HG03103 (cell line): ENCODE data around the gene DUSP15.
"Not testable (repeated sequence)": the region's sequence is repeated elsewhere in the genome, so short reads cannot be mapped to it uniquely, and the experiment has no call there.

Experiments
- ATAC-seq: cut with Tn5 transposase; IDR thresholded peaks from one replicate; pipeline ENCODE4 v1.9.1; 2021; ENCODE audit warnings: low read depth; ENCODE audit not compliant: unreplicated experiment

The DUSP15 gene

DNA sequence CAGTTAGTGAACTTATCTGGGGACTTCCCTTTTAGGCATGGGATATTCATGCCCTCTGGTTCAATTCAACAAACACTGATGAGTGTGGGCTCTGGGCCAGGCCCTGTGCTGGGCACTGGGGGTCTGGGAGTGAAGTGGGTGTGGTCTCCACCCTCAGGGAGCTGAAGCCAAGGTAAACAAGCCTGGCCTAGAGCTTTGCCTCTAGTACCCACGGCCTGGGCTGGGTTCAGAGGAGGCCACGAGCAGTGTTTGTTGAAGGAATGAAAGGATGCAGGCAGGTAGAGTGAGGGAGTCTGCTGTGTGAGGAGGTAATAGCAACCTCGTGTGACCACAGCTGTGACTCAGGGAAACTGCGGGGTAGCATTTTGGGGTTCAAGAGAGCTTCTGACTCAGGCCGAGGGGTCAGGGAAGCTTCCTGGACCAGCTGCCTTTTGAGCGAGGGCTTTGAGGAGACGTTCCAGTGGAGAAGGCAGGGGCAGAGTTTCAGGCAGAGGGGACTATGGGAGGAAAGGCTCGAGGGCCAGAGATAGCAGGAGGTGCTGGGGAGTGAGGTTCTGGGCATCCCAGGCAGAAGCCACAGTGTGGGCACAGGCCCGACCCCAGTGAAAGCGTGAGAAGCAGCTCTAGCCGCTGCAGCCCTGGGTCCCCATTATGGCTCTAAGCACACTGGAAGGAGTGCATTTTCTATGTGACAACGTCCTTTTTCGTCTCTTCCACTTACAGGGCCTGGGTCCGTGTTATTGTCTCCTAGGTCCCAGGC, 45.6 kb downstream of the DUSP15 start:
- ATAC-seq, result no peak

DNA sequence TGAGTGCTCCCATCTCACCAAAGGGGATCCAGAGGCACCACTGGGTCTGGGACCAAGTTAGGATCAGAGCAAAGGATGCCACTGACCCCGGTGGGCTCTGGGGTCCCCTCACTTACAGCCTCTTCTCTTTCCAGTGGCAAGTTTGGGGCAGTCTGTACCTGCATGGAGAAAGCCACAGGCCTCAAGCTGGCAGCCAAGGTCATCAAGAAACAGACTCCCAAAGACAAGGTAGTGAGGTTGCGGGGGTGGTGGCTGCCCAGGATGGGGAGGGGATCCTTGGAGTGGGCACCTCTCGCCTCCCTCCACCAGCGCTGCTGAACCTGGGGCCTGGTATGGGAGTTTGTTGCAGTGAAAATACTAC, 46.2 kb downstream of the DUSP15 start:
- ATAC-seq, result no peak

DNA sequence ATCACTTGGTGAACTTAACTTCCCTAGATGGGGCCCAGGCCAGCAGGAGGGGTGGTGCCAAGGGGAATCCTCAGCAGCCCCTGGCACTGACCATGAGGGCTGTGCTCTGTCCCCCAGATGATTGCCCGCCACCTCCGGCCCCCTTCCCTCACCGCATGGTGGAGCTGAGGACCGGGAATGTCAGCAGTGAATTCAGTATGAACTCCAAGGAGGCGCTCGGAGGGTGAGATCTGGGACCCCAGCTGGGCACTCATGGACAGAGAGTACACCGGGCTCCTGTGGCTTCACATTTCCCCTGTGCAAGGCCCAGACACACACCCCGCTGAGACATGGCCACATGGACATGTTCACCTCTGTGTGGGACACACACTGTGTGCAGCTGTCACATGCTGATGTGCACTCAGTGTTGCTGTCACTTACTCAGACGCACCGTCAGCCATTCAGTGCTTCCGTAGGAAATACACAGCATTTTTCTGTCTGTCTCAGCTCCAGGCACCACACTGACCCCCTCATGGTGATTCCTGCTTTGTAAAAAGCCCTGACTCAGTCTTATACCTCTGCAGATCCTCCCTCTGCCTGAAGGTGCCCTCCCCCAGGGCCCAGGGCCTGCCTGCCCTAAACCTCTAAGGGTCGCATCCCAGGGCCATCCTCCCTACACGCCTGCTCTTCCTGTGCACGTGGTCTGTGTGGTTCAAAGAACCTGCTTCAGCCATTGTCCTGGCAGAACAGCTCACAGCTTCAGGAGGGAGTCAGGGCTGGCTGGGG, 46.8 kb downstream of the DUSP15 start:
- ATAC-seq, result no peak

DNA sequence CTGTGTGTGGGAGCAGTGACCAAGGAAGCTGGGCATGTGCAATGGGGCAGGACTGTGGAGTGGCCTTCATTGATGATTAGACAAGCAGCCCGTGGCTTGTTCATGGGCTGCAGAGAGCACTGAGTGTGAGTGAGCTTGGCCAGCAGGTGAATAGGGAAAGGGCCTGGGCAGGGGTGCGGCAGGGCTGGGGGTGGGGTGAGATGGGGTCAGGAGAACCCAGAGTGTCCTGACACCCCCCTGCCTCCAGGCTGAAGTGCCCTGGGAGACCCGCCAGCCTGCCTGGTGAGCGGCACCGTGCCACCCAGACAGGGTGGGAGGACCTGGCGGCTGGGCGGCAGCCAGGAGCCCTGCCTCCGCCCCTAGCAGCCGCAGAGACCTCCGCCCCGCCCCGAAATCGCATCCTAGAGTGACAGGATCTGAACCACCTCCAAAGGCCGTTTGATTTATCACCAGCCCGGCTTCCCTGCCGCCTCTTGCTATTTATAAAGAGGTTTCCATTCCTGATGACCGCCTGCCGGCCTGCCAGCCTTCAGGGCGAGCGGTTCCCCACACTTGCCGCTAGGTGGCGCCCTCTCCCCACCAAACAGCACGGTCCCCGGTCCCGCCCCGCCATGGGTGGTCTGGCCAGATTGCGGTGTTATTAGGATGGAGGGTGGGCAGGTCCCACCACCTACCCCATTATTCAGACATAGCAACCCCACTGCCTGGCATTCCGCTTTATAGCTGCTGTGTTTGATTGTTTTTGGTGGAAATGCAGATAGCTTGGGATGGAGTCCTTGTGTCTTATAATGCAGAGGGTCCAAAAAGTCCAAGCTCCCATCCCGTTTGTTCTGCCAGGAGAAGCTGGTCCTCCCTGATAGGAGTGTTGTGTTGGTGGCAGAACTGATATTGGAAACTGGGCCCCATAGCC, 47.7 kb downstream of the DUSP15 start:
- ATAC-seq, result no peak

DNA sequence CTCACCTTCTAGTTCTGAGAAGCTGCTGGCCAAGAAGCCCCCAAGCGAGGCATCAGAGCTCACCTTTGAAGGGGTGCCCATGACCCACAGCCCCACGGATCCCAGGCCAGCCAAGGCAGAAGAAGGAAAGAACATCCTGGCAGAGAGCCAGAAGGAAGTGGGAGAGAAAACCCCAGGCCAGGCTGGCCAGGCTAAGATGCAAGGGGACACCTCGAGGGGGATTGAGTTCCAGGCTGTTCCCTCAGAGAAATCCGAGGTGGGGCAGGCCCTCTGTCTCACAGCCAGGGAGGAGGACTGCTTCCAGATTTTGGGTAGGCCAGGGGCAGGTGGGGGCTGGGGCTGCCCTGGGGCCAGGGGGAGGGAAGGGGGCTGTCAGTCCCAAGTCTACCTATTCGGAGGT, 48.9 kb downstream of the DUSP15 start:
- ATAC-seq, result no peak

DNA sequence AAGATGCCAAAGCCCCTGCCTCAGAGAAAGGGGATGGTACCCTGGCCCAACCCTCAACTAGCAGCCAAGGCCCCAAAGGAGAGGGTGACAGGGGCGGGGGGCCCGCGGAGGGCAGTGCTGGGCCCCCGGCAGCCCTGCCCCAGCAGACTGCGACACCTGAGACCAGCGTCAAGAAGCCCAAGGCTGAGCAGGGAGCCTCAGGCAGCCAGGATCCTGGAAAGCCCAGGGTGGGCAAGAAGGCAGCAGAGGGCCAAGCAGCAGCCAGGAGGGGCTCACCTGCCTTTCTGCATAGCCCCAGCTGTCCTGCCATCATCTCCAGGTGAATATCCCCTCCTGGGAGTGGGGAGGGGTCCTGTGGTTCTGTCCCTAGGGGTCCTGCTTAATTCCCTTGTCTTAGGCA, 50.1 kb downstream of the DUSP15 start:
- ATAC-seq, result no peak

DNA sequence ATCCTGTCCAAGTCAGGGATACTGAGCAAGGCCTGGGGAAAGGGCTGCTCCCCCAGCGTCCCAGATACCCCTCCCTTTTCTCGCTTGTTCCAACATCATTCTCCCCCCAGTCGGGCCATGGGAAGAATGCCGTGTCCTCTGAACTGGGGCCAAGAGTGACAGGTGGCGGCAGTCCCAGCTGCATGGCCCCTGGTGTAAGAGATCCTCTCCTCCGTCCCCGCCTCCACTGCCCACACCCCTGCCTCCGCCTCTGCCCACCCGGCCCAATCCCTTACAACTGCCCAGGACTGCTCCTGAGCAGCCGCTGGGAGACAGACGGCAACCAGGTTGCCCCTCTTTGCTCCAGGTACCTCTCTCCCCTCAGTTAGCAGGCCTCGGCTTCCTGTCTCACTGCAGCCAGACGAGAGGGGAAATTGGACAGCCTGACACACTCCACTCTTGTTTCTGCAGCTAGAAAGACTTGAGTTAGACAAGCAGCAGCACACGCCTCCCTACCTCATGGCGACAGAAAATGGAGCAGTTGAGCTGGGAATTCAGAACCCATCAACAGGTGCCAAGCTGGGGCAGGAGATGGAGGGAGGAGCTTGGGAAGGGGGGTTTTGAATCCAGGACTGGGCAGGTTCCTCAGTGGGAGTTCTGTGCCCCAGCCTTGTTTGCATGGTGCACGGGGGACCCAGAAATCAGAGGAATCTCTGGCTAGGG, 51.1 kb downstream of the DUSP15 start, which contains the start of gene MYLK2:
Gene MYLK2, plus strand, starts transcription at position 274 of the 702 bp plus-strand sequence. Its CDS starts 225 bp downstream, at position 499.
- no peak for ATAC-seq

DNA sequence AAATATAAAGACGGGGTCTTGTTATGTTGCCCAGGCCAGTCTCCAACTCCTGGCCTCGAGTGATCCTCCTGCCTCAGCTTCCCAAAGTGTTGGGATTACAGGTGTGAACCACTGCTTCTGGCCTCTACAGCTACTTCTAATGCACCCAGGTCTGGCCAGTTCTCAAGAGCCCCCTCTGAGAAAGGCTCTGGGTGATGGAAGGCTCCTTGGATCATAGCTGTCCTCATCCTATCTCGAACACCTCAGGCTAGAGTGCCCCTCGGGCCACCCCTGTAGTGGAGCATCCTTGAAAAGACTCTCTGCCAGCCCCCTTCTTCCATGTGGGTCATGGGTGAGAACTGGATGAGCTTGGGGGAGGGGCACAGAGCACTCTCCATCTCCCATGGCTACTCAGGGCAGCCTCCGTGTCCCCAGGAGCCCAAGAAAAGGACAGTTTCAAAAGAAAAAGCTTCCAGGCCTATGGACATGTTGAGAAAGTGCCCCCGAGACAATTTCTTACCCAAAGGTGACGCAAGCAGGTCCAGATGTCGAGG, 51.9 kb downstream of the DUSP15 start:
- no peak for ATAC-seq

DNA sequence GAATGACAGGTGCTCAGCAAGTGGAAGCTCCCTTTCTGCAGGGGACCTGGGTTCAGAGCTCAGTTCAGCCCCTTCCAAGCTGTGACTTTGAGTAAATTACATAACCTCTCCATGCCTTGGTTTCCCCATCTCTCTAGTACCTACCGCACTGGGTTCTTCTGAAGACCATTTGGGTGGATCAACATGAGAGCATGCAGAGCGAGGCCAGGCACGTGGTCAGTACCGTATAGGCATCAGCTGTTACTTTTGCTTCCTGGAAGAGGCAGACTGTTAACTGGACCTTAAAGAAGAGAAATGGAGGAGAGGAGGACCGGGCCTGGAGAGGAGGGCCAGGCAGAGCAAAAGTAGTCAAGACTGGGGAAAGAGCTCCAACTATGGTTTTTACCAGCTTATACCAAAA, 52.9 kb downstream of the DUSP15 start:
- no peak for ATAC-seq

DNA sequence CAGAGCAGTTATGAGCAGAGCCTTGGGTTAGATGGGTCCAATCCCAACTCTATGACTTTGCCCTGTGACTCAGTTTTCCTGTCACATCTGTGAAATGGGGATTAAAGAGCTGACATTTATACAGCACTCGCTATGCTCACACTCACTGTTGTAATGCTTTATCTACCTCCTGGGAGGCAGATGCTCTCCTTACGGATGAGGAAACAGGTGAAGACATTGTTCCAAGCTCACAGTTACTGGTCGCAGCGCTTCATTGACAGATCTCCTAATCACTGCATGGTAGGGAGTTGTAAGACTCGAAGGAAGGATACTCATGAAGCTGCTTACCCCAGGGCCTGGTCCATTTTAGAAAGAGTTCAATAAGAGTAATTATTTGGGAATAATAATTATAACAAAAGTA, 54.1 kb downstream of the DUSP15 start:
- ATAC-seq, result no peak

DNA sequence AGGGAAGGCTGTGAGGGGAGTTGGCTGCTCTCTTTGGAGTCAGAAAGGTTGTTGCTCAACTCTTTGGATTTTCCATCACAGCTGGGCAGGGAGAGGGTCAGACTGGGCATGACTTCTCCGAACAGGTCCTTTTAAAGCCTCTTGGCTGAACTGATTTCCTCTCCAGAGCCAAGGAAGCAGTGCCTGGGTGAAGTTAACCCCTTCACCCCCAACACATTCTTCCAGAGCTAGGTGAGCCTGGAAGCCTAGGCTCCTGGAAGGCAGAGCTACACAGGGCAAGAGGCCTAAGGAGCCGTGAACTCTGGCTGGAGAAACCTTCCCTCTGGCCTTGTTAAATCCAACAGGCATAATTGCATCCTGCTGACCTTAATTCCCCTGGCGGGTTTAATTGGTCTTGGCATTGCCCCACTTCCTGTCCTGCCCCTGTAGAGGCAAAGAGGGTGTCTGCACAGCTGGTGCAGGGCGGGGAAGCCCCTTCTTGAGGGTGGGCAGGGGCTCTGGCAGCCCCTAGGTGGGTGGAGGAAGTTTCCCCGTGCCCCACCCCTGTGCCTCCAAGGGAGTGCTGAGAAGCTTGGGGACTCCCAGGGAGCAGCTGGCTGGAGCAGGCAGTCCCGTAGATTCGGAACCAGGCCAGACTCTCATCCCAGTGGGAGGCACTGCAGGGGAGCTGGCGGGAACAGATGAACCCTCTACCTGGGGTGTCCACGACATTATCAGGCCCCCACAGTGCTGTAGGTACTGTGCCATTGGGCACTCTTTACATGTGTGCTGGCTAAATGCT, 54.7 kb downstream of the DUSP15 start:
- no peak for ATAC-seq

DNA sequence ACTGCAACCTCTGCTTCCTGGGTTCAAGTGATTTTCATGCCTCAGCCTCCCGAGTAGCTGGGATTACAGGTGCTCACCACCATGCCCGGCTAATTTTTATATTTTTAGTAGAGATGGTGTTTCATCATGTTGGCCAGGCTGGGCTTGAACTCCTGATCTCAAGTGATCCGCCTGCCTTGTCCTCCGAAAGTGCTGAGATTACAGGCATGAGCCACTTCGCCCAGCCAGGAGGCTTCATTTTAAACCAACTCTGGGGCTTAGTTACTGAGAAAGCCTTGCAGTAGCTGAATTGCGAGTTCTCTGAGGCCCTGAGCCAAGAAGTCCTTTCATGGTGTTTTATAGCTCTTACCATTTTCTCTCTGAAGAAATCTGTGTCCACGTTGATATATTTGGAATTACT, 56.2 kb downstream of the DUSP15 start:
- ATAC-seq, result not testable (repeated sequence)

DNA sequence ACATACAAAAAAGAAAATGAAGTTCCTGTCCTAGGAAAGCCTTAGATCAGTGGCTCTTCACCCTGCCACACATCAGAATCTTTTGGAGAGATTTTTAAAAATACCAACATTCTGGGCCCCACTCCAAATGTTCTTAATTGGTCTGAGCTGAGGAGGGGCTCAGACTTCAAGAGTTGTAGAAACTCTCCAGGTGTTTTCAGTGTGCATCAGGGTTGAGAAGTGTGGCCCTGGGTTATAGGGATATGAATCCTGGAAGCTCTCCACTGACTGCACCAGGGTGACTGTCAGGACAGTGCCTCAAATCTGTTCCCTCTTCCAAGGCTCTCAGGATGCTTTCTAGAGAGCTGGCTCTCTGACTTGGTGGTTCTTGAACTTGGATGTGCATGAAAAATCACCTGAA, 56.7 kb downstream of the DUSP15 start:
- no peak for ATAC-seq

DNA sequence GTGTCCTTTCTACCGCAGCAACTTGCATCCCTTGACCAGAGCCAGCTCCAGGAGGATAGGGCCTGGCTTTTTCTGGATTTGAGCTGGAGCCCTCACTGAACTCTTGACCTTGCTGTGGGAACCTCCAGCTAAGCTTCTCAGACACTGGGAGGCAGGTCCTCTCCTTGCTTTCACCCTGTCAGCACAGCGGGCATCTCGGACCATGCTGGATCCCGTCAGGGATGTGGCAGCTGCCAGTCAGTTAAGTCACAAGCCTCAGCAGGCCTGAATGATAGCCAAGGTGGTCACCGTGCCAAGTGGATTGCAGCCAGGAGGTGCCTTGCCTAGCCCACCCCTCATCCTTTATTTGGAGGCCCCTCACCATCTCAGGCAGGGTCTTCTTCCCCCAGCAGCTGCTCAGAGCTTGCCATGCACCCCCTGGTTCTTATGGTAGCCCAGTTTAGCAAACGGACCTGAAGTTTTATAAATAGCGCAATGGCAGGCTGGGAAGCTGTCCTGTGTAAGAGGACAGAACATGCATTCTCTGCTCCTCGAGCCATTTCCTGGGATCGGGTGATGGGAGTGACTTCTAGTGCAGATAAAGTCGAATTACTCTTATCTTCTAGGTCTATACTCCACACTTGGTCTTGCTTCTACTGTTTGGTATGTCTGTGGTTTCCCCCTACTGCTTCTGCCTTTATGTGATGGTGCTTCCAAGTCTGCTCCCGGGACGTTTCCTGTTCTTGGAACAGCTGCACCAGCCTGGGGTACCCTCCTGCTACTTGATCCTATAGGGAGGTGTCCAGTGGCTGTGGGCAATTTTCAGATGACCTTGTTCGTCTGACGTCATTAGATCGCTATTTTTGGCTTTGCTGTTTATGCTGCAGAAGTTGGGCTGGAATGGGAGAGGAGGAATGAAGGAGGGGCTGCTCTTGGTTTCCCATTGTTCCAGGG, 58.3 kb downstream of the DUSP15 start:
- no peak for ATAC-seq

DNA sequence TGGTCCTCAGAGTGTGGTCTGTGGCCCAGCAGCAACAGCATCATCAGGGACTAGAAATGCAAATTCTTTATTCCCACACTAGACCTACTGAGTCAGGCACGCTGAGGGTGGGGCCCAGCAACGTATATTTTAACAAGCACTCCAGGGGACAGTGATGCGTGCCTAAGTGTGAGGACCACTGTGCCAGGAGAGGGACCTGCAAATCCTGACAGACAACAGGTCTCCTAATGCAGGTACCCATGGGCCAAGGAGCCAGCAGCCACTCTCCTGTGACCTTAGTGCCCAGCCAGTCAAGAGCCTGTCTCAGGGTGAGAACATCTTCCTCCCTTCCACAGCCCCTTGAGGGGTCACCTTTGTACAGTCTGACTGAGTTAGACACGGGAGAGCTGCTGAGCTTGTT, 59.1 kb downstream of the DUSP15 start:
- no peak for ATAC-seq
